Activated effector memory CD4-positive, alpha-beta T cell treated with Interleukin-2 at 50 U/mL for 16 hours (primary cell): Measurements from ENCODE around the gene TTC39A.

Experiments used
- DNase-seq: peaks from one replicate; pipeline ENCODE4 v3.0.0-alpha.2; 2020

Gene TTC39A

GRCh38 chr1:51330331-51331201 lies at the start of gene TTC39A:
Gene TTC39A, minus strand, starts transcription at chr1:51330562. Its CDS starts 85 bp downstream, at chr1:51330477.
- DNase-seq: no peak

DNA sequence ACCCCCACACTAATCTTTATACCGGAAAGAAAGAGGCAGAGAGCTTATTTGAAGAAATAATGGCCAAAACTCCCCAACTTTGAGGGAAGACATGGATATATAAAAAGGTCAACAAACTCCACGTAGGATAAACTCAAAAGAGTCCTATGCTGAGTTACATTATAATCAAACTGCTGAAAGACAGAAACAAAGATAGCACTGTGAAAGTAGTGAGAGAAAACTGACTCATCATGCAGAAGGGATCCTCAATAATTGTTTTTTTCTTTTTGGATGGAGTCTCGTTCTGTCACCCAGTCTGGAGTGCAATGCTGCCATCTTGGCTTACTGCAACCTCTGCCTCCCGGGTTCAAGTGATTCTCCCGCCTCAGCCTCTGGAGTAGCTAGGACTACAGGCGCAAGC lies 48.5 kb upstream of the TTC39A start:
- no peak for DNase-seq

- no peak for DNase-seq
These were observed 43.5 kb upstream of the TTC39A start for GRCh38 chr1:51373898-51374297.

- no peak for DNase-seq
These were observed 42.2 kb upstream of the TTC39A start for GRCh38 chr1:51372561-51372960.

- no peak for DNase-seq
These were observed 38.8 kb upstream of the TTC39A start for GRCh38 chr1:51369171-51369570.

- no peak for DNase-seq
These were observed 35.4 kb upstream of the TTC39A start for GRCh38 chr1:51365774-51366173.

DNA sequence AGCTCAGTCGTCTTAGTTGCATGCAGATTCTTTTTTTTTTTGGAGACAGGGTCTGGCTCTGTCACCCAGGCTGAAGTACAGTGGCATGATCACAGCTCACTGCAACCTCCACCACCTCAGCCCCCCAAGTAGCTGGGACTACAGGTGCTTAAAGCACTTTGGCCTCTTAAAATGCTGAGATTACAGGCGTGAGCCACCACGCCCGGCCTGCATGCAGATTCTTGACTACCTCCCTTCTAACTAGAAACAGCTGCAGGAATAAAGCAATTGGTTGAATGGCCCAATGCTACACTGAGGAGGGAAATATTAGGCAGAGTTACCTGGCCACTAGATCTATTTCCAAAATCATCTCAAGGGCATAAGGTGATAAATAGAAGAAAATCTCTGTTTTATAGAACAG lies 29.5 kb upstream of the TTC39A start:
- DNase-seq: no peak

- DNase-seq: no peak
These were observed 25.0 kb upstream of the TTC39A start for GRCh38 chr1:51355382-51355781.

GRCh38 chr1:51354416-51354815 lies 24.1 kb upstream of the TTC39A start:
- no peak for DNase-seq

GRCh38 chr1:51351907-51352306 lies 21.5 kb upstream of the TTC39A start:
- no peak for DNase-seq

DNA sequence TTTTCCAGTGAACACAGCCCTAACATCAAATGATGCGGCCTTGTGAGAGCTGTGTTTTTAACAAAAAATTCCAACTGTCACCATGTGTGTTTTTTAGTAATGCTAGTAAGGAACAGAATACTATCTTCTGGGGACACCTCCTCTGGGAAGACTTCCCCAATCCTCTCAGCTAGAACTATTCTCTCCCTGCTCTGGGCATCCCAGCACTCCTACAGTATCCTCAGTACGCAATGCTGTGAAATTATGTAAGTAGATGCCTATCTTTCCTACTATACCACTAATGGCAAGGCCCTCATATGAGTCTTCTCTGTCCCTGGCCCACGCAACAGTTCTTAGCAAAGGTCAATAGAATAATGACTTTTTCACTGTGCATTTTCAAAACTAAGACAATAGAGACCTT lies 19.5 kb upstream of the TTC39A start:
- DNase-seq: no peak

DNA sequence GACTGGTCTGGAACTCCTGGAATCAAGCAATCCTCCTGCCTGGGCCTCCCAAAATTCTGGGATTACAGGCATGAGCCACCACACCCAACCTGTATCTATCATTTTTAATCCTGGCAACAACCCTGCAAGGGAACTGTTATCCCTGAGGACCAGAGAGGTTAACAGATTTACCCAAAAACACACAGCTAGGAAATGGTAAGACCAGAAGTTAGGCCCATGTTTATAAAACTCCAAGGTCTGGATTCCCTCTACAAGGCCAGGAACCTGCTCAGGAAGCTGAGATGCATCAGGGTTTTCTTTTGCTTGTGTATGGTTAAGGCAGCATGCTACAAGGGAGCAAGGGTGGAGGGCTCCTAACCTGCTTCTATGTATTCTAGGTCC lies 17.8 kb upstream of the TTC39A start:
- DNase-seq: no peak

DNA sequence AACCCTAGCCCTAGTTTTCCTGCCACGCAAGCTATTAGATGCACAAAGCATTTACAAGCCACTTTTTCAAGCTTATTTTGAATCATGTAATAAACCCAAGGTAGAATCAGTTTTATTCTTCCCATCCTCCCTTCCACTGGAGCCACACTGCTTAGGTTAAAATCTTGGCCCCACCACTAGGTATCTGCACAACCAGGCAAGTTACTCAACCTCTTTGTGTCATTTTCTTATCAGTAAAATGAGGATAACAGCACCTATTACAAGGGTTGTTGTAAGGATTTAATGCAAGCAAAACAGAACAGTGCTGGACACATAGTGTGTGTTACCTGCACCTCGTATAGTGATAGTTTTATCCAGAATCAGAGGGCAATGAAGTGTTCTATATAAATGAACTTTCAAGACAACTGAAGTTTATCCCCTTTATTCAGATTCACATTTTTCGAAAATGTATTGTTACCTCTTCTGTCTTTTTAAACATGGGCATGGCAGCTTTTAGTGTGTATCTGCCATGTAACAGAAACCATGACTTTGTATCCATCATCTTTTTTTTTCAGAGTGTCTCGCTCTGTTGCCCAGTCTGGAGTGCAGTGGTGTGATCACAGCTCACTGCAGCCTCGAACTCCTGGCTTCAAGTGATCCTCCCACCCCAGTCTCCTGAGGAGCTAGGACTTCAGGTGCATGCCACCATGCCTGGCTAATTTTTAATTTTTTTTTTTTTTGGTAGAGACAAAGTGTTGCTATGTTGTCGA lies 17.2 kb upstream of the TTC39A start:
- no peak for DNase-seq

GRCh38 chr1:51346086-51346942 lies 16.0 kb upstream of the TTC39A start:
- no peak for DNase-seq

DNA sequence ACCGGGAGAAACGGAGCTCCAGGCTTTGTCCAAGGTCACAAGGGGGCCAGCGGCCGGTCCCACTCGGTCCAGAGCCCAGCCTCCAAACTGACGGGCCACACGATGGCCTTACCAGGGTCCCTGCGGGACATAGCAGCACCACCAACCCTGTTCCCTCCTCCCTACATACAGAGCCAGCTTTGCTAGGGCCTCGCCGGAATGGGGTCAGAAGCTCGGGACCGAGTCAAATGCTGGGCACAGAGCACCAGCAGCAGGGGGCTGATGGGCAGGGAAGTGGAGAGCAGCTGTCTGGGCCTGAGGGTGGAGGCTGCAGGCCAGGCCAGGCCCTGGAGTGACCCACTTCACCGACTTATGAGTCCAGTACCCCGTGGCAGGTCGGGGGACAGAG lies 14.9 kb upstream of the TTC39A start:
- DNase-seq: no peak

GRCh38 chr1:51344602-51345299 lies 14.4 kb upstream of the TTC39A start:
- DNase-seq: no peak

DNA sequence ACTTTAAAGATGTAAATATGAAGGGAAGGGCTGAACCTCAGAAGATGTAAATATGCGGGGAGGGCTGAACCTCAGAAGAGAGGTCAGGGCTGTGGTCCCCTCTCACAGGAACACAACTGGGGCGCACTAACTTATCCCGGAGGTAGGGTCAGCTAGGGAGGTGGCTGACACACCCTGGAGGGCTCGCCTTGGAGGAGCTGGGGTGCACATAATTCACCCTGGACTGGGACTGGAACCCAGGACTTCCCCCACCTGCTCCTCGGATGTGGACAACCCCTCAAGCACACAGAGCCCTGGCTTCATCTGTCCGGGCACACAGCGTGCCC lies 13.9 kb upstream of the TTC39A start:
- no peak for DNase-seq

DNA sequence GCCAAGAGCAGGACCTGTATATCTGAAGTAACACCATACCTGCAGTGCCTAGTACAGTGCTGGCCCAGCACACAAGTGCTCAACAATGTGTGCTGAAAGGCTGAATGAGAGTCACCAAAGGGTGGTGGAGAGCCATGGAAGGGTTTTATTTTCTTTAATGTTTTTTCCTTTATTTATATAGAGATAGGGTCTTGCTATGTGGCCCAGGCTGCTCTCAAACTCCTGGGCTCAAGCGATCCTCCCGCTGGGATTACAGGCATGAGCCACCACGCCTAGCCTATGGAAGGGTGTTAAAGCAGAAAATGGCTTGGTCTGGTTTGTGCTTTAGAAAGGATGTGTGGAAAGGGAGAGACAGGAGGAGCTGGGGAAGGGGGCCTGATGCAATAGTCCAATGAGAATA lies 13.3 kb upstream of the TTC39A start:
- no peak for DNase-seq

DNA sequence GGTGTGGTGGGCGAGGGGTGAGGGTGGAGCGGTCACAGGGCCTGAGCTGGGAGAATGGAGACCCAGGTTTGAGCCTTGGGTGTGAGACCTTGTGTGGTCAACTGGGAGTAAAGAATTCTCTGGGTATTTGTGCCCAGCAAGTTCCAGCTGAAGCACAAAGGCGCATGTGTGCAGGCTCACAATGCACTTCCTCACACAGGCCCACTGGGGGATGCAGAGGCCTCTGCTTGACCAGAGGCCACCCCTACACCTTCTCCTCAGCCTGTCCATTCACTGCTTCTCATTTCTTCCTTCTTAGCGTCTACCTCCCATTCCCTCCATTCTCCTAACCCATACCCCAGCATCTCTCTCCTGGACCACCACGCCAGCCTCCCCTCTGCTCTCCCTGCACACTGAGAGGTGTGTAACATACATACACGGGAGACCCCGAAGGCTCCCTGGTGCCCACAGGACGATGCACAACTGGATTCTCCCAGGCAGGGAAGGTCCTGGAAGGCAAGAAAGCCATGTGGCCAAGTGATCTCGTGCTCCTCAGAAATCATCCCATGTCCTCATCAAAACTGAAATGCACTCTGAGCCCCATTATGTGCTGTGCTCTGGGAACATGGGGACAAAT lies 12.3 kb upstream of the TTC39A start:
- no peak for DNase-seq

DNA sequence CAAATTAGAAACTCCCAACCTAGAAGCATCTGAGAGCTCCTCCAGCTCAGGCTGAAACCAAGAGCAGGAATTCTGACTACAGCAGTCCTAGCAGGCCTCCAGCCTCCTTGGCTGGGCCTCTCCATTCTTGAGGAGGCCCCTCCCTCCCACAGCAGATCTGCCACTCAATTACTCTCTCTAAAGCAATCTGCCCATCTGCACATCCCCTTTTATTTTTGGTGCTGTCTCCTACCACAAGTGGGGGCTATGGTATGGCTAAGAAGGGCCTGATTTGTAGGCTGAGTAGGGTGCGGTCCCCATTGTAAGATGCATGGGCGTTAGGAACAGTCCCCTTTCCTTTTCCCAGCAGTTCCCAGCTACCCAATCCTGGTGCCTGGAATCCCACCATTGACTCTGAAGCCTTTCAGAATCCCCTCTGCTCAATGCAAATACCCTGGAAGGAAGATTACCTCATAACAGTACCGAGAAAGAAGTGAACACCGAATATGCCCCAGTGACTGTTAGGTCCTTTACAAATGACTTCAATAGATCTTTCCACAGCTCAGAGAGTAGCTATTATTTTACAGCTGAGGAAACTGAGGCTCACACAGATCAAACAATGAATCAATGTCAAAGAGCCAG lies 11.6 kb upstream of the TTC39A start:
- DNase-seq: no peak

DNA sequence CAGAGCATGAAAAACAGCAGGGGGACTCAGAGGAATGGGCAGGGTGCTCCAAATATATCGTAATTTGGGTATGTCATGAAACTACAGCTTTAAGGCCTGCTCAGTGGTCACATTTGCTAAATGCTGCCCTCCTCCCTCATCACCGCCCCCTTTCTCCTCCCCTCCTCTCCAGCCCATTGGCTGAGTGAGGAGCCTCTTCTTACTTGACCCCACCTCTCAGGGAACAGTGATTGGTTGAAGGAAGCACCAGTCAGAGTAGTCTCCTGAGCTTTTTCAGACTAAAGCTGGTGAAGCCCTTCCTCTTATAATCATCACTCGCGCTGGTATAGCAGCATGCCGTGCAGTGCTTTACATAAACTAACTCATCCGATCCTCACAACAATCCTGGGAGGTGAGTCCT lies 10.0 kb upstream of the TTC39A start:
- DNase-seq: no peak

- no peak for DNase-seq
These were observed 6.3 kb upstream of the TTC39A start for GRCh38 chr1:51336711-51337110.
